Peyer's patch (tissue), 4 donors: ENCODE measurements around the gene ZNF143. TPM values are rescaled to one million over a fixed set of nuclear protein-coding genes. Genes with fewer than 3 reads are reported as not detected.

ENCODE experiments used
- DNase-seq, 3 donors: peaks; one replicate each; pipeline ENCODE4 v3.0.0-alpha.2; 2017 to 2019
- H3K27ac ChIP-seq, 4 donors: fragments of 200-600 bp; sonication (generic); one replicate each; pipeline ENCODE4 v1.5.1; 2016 to 2019
- H3K27me3 ChIP-seq, 2 donors: fragments of 200-600 bp; sonication (generic); one replicate each; pipeline ENCODE4 v1.5.1; 2019
- H3K36me3 ChIP-seq, 3 donors: fragments of 200-600 bp; sonication (generic); one replicate each; pipeline ENCODE4 v1.5.1; 2016 to 2019
- H3K4me1 ChIP-seq, 4 donors: fragments of 200-600 bp; sonication (generic); one replicate each; pipeline ENCODE4 v1.5.1; 2016 to 2019
- H3K4me3 ChIP-seq, 4 donors: fragments of 200-600 bp; sonication (generic); 1 replicate in 3 of 4; 2 replicates in 1 of 4; pipeline ENCODE4 v1.5.1; 2016 to 2019; ENCODE audit warnings: mild to moderate bottlenecking in 1 of 4
- H3K9me3 ChIP-seq, 4 donors: fragments of 200-600 bp; sonication (generic); one replicate each; pipeline ENCODE4 v1.5.1; 2016 to 2019; ENCODE audit warnings: mild to moderate bottlenecking in 1 of 4
- CTCF ChIP-seq, 6 experiments: fragments of 450-650 bp in 4 of 6; fragments of 200-600 bp in 2 of 6; sonication (generic) in 1 of 6; IDR thresholded peaks; one replicate each; pipeline ENCODE4 v1.5.1; 2017 to 2019; ENCODE audit warnings: antibody characterized with exemption in 6 of 6, mild to moderate bottlenecking in 3 of 6, moderate library complexity in 1 of 6
- POLR2A ChIP-seq, 2 donors: fragments of 450-650 bp; IDR thresholded peaks; one replicate each; pipeline ENCODE4 v1.5.1; 2017; ENCODE audit warnings: antibody characterized with exemption in 2 of 2, mild to moderate bottlenecking in 2 of 2, moderate library complexity in 2 of 2
- total RNA-seq, 4 donors: library from RNA; depleted of rRNA; stranded (reverse); fragments of >200 nt; gene quantifications; one replicate each; pipeline ENCODE4 v1.1.0, GENCODE V29; 2016

The ZNF143 gene
- total RNA-seq, 4 donors from 2014 or later: 8.5 to 56.1 (median 35.7) TPM

DNA sequence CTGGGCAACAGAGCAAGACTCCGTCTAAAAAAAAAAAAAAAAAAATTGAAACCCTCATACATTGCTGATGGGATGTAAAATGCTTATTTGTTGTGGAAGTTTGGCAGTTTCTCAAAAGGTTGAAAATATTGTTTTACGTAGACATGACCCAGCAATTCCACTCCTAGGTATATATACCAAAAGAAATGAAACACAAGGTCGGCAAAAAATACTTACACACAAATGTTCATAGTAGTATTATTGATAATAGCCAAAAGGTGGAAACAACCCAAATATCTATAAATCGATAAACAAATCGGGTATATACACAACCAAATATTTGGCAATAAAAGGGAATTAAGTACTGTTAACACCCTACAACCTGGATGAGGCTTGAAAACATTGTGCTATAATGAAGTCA lies 5.1 kb upstream of the ZNF143 start:
- DNase-seq: no peak
- Histone ChIP-seq H3K4me1 (no peaks in the 10 kb centered on the region), H3K27ac (no peak overlapping the region), H3K9me3 (no peaks in the 10 kb centered on the region), H3K36me3 (no peaks in the 10 kb centered on the region), H3K4me3 (no peak overlapping the region), H3K27me3 (no peaks in the 10 kb centered on the region)
- TF ChIP-seq CTCF (IDR thresholded peaks at IDR 0.05) (no peak), POLR2A (IDR thresholded peaks at IDR 0.05) (no peak)

- Histone ChIP-seq H3K4me1 (peaks cover 3 to 14% (median 10%) of the 10 kb centered on the region in 4 donors), H3K36me3 (no peaks in the 10 kb centered on the region), H3K9me3 (no peaks in the 10 kb centered on the region), H3K4me3 (peak overlapping the region; percentile 81 to 89 (median 86)), H3K27ac (peak overlapping the region; percentile 96 to 99 (median 96)), H3K27me3 (no peaks in the 10 kb centered on the region)
- peak in 2 of 3 donors; percentile 43 to 54 for DNase-seq
- TF ChIP-seq POLR2A (IDR thresholded peaks at IDR 0.05) (no peak), CTCF (IDR thresholded peaks at IDR 0.05) (no peak)
Measured at GRCh38 chr11:9459667-9460321, 1.0 kb upstream of the ZNF143 start.

DNA sequence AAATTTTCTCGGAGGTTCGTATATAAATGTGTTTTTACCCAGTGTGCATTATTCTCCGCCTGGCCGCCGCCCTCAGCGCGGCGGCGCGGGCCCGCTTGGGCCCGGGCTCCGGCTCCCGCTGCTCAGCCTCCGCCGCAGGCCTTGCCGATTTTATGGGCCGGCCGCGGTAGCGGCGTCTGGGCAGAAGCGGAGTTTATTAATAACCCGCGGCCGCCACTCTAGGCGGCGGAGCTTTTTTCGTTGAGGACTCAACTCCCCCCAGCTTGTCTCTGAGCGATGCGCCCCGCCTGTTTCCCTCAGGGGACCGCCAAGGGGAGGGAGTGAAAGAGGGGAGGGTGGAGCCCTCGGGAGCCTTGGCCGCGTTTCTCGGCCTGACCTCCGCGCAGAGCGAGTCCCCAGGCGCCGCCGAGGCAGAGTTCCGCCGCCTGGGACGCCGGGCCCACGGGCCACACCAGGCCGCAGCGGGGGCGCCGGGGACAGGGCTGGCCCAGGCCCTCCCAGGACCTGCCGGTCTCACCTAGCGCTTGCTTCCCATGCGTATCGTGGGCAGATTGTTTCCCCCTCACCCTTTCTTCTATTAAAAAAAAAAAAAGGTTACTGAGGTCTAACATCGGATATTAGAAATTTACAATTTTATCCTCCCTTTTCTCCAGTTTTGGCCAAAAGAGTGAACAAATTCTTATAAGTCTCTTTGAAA lies 399 bp downstream of the ZNF143 start:
- Histone ChIP-seq H3K27ac (peak overlapping the region; percentile 96 to 99 (median 98)), H3K27me3 (no peaks in the 10 kb centered on the region), H3K4me3 (peak overlapping the region; percentile 75 to 97 (median 82)), H3K36me3 (no peaks in the 10 kb centered on the region), H3K4me1 (peaks cover 3 to 14% (median 10%) of the 10 kb centered on the region in 4 donors), H3K9me3 (no peaks in the 10 kb centered on the region)
- TF ChIP-seq POLR2A (IDR thresholded peaks at IDR 0.05) (peak; percentile 95 to 97), CTCF (IDR thresholded peaks at IDR 0.05) (no peak)
- peak; percentile 78 to 91 (median 89) for DNase-seq

DNA sequence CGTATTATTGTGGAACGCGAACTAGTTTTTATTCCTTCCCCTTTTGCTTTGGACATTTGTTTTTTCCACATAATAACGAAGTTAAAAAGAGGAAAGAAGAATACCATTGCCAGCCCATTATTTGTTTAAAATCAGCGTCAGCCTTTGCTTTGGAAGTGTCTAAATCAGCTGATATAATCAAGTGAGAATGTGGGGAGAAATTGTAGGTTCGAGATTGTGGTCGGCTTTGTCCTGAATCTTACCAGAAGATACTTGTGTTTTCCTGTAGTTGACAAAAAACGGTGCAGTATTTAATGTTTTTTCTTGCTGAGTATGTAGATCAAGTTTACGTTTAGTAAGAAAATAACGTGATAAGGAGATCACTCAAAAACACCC lies 935 bp downstream of the ZNF143 start:
- no peak for DNase-seq

More for the DNA sequence above, 935 bp downstream of the ZNF143 start:
- H3K27me3 ChIP-seq: no peaks in the 10 kb centered on the region
- H3K4me1 ChIP-seq: peaks cover 3 to 14% (median 10%) of the 10 kb centered on the region in 4 donors
- no peaks in the 10 kb centered on the region for H3K9me3 ChIP-seq
- TF ChIP-seq CTCF (IDR thresholded peaks at IDR 0.05) (no peak), POLR2A (IDR thresholded peaks at IDR 0.05) (no peak)
- H3K36me3 ChIP-seq: no peaks in the 10 kb centered on the region
- peak overlapping the region; percentile 96 to 99 (median 98) for H3K27ac ChIP-seq
- H3K4me3 ChIP-seq: peak overlapping the region; percentile 75 to 97 (median 82)
